IPS-NIHi7 (cell line): ENCODE results near the gene KIRREL3.

Experiments
- DNase-seq: peaks from one replicate; pipeline ENCODE4 v3.0.0; 2012; ENCODE audit warnings: mixed read lengths; ENCODE audit errors: extremely low spot score

The KIRREL3 gene

GRCh38 chr11:126421271-126421671 is 579.3 kb downstream of the KIRREL3 start:
- no peak for DNase-seq

GRCh38 chr11:126420698-126421256 is 579.8 kb downstream of the KIRREL3 start:
- DNase-seq: no peak

- DNase-seq: no peak
Observed at GRCh38 chr11:126419801-126420697, 580.5 kb downstream of the KIRREL3 start.

GRCh38 chr11:126418887-126419286 is 581.7 kb downstream of the KIRREL3 start:
- no peak for DNase-seq

- no peak for DNase-seq
Observed at GRCh38 chr11:126417091-126417862, 583.3 kb downstream of the KIRREL3 start.

GRCh38 chr11:126416542-126417090 is 584.0 kb downstream of the KIRREL3 start:
- peak; percentile 99 for DNase-seq

- no peak for DNase-seq
Observed at GRCh38 chr11:126415669-126416420, 584.7 kb downstream of the KIRREL3 start.

- DNase-seq: no peak
Observed at GRCh38 chr11:126415128-126415527, 585.4 kb downstream of the KIRREL3 start.

- DNase-seq: no peak
Observed at GRCh38 chr11:126414615-126415014, 586.0 kb downstream of the KIRREL3 start.

- no peak for DNase-seq
Observed at GRCh38 chr11:126413843-126414405, 586.6 kb downstream of the KIRREL3 start.

GRCh38 chr11:126413426-126413825 is 587.1 kb downstream of the KIRREL3 start:
- DNase-seq: no peak

GRCh38 chr11:126411971-126412381 is 588.6 kb downstream of the KIRREL3 start:
- DNase-seq: no peak

- no peak for DNase-seq
Observed at GRCh38 chr11:126410649-126411048, 589.9 kb downstream of the KIRREL3 start.

- DNase-seq: no peak
Observed at GRCh38 chr11:126409620-126409985, 591.0 kb downstream of the KIRREL3 start.

- DNase-seq: no peak
Observed at GRCh38 chr11:126408901-126409619, 591.5 kb downstream of the KIRREL3 start.

- no peak for DNase-seq
Observed at GRCh38 chr11:126408496-126408895, 592.1 kb downstream of the KIRREL3 start.

GRCh38 chr11:126407682-126408288 is 592.8 kb downstream of the KIRREL3 start:
- no peak for DNase-seq

- no peak for DNase-seq
Observed at GRCh38 chr11:126407101-126407521, 593.5 kb downstream of the KIRREL3 start.

- DNase-seq: no peak
Observed at GRCh38 chr11:126406368-126406767, 594.2 kb downstream of the KIRREL3 start.

GRCh38 chr11:126405906-126406305 is 594.7 kb downstream of the KIRREL3 start:
- DNase-seq: no peak
